ENCODE measurements around the gene HOXD10. TPM values are rescaled to one million over a fixed set of nuclear protein-coding genes. Genes with fewer than 3 reads are reported as not detected.

The HOXD10 gene
- total and polyA plus RNA-seq, 7 donors: 0.03 to 0.04 TPM; not detected in 5

- TF ChIP-seq CTCF (IDR thresholded peaks at IDR 0.05): no peak
- H3K4me1 ChIP-seq: peaks cover 27% of the 10 kb centered on the region
- peaks cover 5 to 100% (median 69%) of the 10 kb centered on the region in 3 donors for H3K27me3 ChIP-seq (ENCODE audit: insufficient read depth in 3 of 3, low read length in 2 of 3)
- WGBS, 3 donors: 5 to 7% (median 5%) methylated on average over 68 to 70 of the region's 70 CpGs
- H3K36me3 ChIP-seq (ENCODE audit: insufficient read depth in 1 of 2, low read depth in 1 of 2): no peaks in the 10 kb centered on the region
- ATAC-seq (no peak), DNase-seq (no peak)
- intact Hi-C loops (cut with DNase I): loop anchor here (5.0 to 10.0 kb wide), 2 partner anchors 845 to 848 kb away; no protein-coding TSS in a partner anchor
- H3K9me3 ChIP-seq: no peaks in the 10 kb centered on the region
- no peak within 1 kb of the TSS for H3K27ac ChIP-seq
- peak within 1 kb of the TSS; percentile 3 for H3K4me3 ChIP-seq
Measured at GRCh38 chr2:176099728-176100546, 16.6 kb upstream of the HOXD10 start, which contains the start of gene HOXD12. Gene HOXD12 (plus strand): TSS chr2:176099795. CDS start chr2:176099802, 7 bp downstream.

DNA sequence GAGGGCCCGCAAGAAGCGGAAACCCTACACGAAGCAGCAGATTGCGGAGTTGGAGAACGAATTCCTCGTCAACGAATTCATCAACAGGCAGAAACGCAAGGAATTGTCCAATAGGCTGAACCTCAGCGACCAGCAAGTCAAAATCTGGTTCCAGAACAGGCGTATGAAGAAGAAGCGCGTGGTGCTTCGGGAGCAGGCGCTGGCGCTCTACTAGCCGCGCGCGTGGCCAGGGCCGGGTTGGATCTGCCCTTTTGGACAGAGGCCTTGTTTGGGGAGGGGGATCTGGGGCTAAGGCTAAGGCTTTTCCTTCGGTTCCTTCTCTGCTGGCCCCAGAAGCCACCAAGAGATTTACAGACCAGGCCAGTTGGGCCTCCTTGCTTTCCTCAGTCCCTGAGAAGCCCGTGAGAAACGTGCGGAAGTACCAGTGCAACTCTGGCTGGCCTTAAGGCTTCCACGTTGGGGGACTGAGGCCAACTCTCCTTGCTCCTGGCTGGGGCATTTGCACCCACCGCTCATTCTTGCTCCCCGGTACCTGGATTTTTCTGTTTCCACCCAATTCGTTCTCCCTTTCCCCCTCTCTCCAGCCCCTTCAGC lies 15.9 kb upstream of the HOXD10 start:
- ATAC-seq (no peak), DNase-seq (no peak)
- WGBS, 3 donors: 32 to 40% (median 36%) methylated on average over 28 of the region's 28 CpGs
- H3K9me3 ChIP-seq: no peaks in the 10 kb centered on the region
- intact Hi-C loops (cut with DNase I): no loop called here
- no peaks in the 10 kb centered on the region for H3K36me3 ChIP-seq (ENCODE audit: insufficient read depth in 1 of 2, low read depth in 1 of 2)
- peaks cover 27% of the 10 kb centered on the region for H3K4me1 ChIP-seq
- TF ChIP-seq CTCF (IDR thresholded peaks at IDR 0.05): no peak
- peaks cover 3 to 100% (median 75%) of the 10 kb centered on the region in 3 donors for H3K27me3 ChIP-seq (ENCODE audit: insufficient read depth in 3 of 3, low read length in 2 of 3)
- no peak overlapping the region for H3K4me3 ChIP-seq
- H3K27ac ChIP-seq: no peak overlapping the region

DNA sequence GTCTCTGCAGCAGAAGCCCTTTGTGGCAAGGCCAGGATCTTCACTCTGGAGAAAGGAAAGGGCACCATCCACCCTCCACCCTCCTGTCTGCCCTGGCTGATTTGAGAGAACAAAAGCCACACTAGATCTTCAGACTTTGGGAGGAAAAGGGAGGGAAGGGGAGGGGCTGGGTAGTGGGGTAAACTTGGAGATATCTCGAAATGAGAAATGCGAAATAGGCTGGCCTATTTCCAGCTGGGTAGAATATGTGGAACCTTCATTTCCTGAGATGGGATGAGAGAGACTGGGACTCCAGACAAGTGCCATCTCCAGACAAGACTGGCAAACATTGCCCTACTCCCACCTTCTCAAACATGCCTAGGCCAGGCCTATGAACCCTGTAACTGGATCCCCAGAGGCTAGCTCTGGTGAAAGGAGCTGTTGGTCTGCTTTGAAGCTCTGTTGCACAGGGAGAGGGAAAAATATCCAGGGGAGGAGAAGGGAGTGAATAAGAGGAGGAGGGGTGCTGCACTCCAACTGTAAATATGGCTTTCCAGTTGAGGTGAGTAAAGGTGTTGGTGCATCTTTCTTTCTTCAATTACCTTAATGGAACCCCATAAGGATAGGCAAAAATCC lies 15.3 kb upstream of the HOXD10 start:
- ATAC-seq (no peak), DNase-seq (no peak)
- Histone ChIP-seq H3K4me1 (peaks cover 26% of the 10 kb centered on the region), H3K9me3 (no peaks in the 10 kb centered on the region), H3K4me3 (no peak overlapping the region), H3K36me3 (ENCODE audit: insufficient read depth in 1 of 2, low read depth in 1 of 2) (no peaks in the 10 kb centered on the region), H3K27me3 (ENCODE audit: insufficient read depth in 3 of 3, low read length in 2 of 3) (peaks cover 3 to 100% (median 81%) of the 10 kb centered on the region in 3 donors), H3K27ac (no peak overlapping the region)
- no peak for TF ChIP-seq CTCF (IDR thresholded peaks at IDR 0.05)
- 33 to 53% (median 50%) methylated on average over 2 of the region's 2 CpGs for WGBS, 3 donors
- intact Hi-C loops (cut with DNase I): no loop called here

DNA sequence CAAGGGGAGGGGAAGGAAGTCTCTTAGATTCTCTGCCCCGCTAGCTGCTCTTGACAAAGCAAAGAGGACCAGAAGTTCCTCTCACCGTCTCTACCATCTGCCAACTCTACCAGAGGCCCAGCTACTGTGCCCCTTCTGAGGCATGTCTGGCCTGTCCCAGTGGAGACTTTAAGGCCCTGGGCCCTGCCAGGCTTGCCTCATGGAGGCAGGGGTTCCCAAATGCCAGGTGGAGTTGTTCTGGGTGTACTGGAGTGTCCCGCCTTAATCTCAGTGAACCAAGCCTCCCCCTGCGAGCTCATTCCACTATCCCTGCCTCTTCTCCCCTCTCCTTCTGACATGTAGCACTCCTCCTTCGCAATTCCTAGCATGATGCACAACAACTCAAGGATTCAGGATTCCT lies 14.7 kb upstream of the HOXD10 start:
- WGBS, 3 donors: 70 to 76% (median 74%) methylated on average over 5 of the region's 5 CpGs
- no peak for DNase-seq

More for the DNA sequence above, 14.7 kb upstream of the HOXD10 start:
- Histone ChIP-seq H3K27me3 (ENCODE audit: insufficient read depth in 3 of 3, low read length in 2 of 3) (peaks cover 3 to 100% (median 80%) of the 10 kb centered on the region in 3 donors), H3K4me1 (peaks cover 21% of the 10 kb centered on the region), H3K27ac (no peak overlapping the region), H3K4me3 (no peak overlapping the region), H3K9me3 (no peaks in the 10 kb centered on the region), H3K36me3 (ENCODE audit: insufficient read depth in 1 of 2, low read depth in 1 of 2) (no peaks in the 10 kb centered on the region)
- intact Hi-C loops (cut with DNase I): no loop called here
- TF ChIP-seq CTCF (IDR thresholded peaks at IDR 0.05): no peak
- ATAC-seq: no peak

Measured in psoas muscle (tissue), 8 donors.